ENCODE data around the gene PTPRG.

GRCh38 chr3:61650719-61651410 lies 89.5 kb downstream of the PTPRG start:
- TF ChIP-seq REST (IDR thresholded peaks at IDR 0.05; ENCODE audit: low read depth): no peak
- no peak for TF ChIP-seq CTCF (IDR thresholded peaks at IDR 0.05 in 2 of 3, conservative IDR thresholded peaks at IDR 0.05 in 1 of 3; ENCODE audit: borderline replicate concordance in 1 of 3, insufficient read depth in 1 of 3, low read depth in 2 of 3, low read length in 2 of 3)
- TF ChIP-seq EGR1 (IDR thresholded peaks at IDR 0.05; ENCODE audit: low read depth): no peak
- no peak for TF ChIP-seq EZH2 (IDR thresholded peaks at IDR 0.05)
- no peak for TF ChIP-seq POLR2AphosphoS5 (IDR thresholded peaks at IDR 0.05; ENCODE audit: low read depth, low read length)
